ENCODE measurements around the gene CDK18. TPM values are rescaled to one million over a fixed set of nuclear protein-coding genes. Genes with fewer than 3 reads are reported as not detected.

The CDK18 gene
- total RNA-seq, 1 experiment from 2014 or later = 9.2 TPM

DNA sequence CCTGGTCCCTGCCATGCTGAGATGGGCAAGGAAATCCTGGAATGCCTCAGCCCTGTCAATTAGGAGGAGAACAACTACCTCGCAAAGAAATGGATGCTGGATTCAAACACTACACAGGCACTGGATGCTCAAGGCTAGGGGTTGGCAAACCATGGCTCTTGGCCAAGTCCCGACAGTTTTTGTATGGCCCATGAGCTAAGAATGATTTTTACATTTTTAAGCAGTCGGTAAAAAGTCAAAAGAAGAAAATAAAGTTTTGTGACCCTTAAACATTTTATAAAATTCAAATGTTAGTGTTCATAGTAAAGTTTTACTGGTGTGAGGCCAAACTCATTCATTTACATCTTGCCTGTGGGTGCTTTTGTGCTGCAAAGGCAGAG is 6.5 kb downstream of the CDK18 start:
- ChIA-PET CTCF (interaction anchor here (0.6 kb wide), 1 partner anchor 66 kb away, joined by 9 read pairs; no protein-coding TSS in a partner anchor), POLR2A (ENCODE audit: low non-redundant PET) (no interaction called here)
- intact Hi-C loops (cut with micrococcal nuclease; ENCODE audit: unreplicated experiment) = no loop called here
- Histone ChIP-seq H3K27ac (ENCODE audit: low read depth, low read length, poor library complexity, severe bottlenecking) (no peak overlapping the region), H3K4me3 (ENCODE audit: low read depth, low read length, poor library complexity, severe bottlenecking) (no peak overlapping the region), H3K27me3 (replicated peaks; ENCODE audit: insufficient read depth, low read depth, low read length, poor library complexity) (no peaks in the 10 kb centered on the region), H3K36me3 (ENCODE audit: insufficient read depth, low read length, poor library complexity, severe bottlenecking) (no peaks in the 10 kb centered on the region), H3K4me1 (ENCODE audit: insufficient read depth, low read length, poor library complexity, severe bottlenecking) (peaks cover 19% of the 10 kb centered on the region), H3K9me3 (ENCODE audit: low read depth, low read length, poor library complexity, severe bottlenecking) (no peaks in the 10 kb centered on the region)
- no peak for TF ChIP-seq EZH2 (IDR thresholded peaks at IDR 0.05; ENCODE audit: borderline replicate concordance, low read depth, low read length, poor library complexity, severe bottlenecking)
- TF ChIP-seq CTCF (conservative IDR thresholded peaks at IDR 0.05; ENCODE audit: low read depth, low read length) = no peak
- no TSS peak for BruUV-seq (replicated peaks)
- no peak for DNase-seq (ENCODE audit: low spot score)

DNA sequence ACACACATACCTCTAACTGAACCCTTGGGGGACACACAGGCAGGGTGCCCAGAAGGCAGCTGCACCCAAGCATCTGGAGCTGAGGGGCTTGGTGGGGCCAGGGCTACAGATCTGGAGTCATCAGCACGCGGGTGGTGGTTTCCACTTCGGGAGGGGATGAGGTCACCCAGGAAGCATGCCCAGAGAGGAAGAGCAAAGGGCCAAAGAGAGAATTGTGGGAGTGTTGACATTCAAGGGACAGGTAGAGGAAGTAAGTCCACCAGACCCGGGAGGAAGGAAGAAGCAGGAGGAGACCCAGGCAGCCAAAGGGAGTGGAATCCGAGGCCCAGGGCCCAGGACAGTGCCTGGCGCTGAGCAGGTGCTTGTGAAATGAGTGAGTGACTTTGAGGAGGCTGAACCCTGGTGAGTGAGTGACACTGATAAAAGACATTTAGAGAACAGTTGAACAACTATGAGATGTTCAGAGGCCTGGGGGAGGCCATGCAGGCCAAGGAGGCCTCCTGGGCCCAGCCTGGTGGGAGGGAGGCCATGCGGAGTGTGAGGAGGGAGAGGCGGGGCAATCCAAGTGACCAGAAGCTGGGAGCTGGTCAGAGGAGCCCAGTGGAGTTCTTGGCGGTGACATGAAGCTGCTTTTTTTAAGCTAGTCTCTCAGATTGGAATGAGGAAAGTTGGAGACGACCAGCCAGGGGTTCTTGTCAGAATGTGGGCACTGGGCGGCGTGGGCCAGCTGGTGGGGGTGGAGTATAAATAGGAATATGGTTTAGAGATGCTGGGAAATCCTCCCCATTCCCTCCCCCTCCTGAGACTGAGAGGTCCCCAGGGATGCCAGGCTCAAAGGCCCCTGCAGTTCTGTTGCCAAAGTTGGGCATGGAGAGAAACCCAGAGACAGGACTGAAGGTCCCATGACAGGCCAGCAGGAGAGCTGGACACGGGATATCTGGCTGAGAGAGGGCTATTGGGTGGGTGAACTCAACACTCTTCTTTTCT is 7.9 kb downstream of the CDK18 start:
- no peak overlapping the region for H3K27ac ChIP-seq (ENCODE audit: low read depth, low read length, poor library complexity, severe bottlenecking)
- no peaks in the 10 kb centered on the region for H3K9me3 ChIP-seq (ENCODE audit: low read depth, low read length, poor library complexity, severe bottlenecking)
- H3K4me3 ChIP-seq (ENCODE audit: low read depth, low read length, poor library complexity, severe bottlenecking) = no peak overlapping the region
- ChIA-PET CTCF (no interaction called here), POLR2A (ENCODE audit: low non-redundant PET) (no interaction called here)
- TF ChIP-seq CTCF (conservative IDR thresholded peaks at IDR 0.05; ENCODE audit: low read depth, low read length) = no peak
- no peaks in the 10 kb centered on the region for H3K36me3 ChIP-seq (ENCODE audit: insufficient read depth, low read length, poor library complexity, severe bottlenecking)
- BruUV-seq (replicated peaks) = no TSS peak
- H3K4me1 ChIP-seq (ENCODE audit: insufficient read depth, low read length, poor library complexity, severe bottlenecking) = peaks cover 28% of the 10 kb centered on the region
- H3K27me3 ChIP-seq (replicated peaks; ENCODE audit: insufficient read depth, low read depth, low read length, poor library complexity) = no peaks in the 10 kb centered on the region
- DNase-seq (ENCODE audit: low spot score) = no peak
- intact Hi-C loops (cut with micrococcal nuclease; ENCODE audit: unreplicated experiment) = no loop called here

DNA sequence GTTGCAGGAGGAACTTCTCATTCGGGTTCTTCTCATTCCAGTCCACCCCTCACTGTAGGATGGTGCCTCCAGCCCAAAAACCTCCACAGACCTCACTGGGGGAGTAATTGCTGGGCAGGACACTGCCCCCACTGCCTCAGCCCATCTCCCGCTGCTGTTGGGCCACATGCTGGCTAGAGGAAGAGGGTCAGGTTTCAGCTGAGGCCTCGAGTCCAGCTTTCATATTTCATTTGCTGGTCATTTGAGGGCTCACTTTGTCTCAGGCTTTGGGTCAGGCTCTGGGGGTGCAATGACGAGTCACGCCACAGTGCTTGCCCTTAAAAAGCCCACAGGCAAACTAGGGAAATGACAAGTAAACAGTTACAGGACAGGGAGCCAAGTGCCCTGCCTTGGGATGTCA is 9.3 kb downstream of the CDK18 start:
- intact Hi-C loops (cut with micrococcal nuclease; ENCODE audit: unreplicated experiment) = no loop called here
- TF ChIP-seq EZH2 (IDR thresholded peaks at IDR 0.05; ENCODE audit: borderline replicate concordance, low read depth, low read length, poor library complexity, severe bottlenecking) (no peak), CTCF (conservative IDR thresholded peaks at IDR 0.05; ENCODE audit: low read depth, low read length) (no peak)
- ChIA-PET CTCF (no interaction called here), POLR2A (ENCODE audit: low non-redundant PET) (no interaction called here)
- Histone ChIP-seq H3K27me3 (replicated peaks; ENCODE audit: insufficient read depth, low read depth, low read length, poor library complexity) (no peaks in the 10 kb centered on the region), H3K36me3 (ENCODE audit: insufficient read depth, low read length, poor library complexity, severe bottlenecking) (no peaks in the 10 kb centered on the region), H3K9me3 (ENCODE audit: low read depth, low read length, poor library complexity, severe bottlenecking) (no peaks in the 10 kb centered on the region), H3K27ac (ENCODE audit: low read depth, low read length, poor library complexity, severe bottlenecking) (no peak overlapping the region), H3K4me1 (ENCODE audit: insufficient read depth, low read length, poor library complexity, severe bottlenecking) (peaks cover 38% of the 10 kb centered on the region), H3K4me3 (ENCODE audit: low read depth, low read length, poor library complexity, severe bottlenecking) (no peak overlapping the region)
- no peak for DNase-seq (ENCODE audit: low spot score)
- no TSS peak for BruUV-seq (replicated peaks)
